Pancreas (tissue), 10 donors: ENCODE results near the gene OBSL1. TPM values are rescaled to one million over a fixed set of nuclear protein-coding genes. Genes with fewer than 3 reads are reported as not detected.
A peak's percentile ranks its signal among the peaks of the same experiment; 100 is the strongest.

Experiments used
- ATAC-seq, 4 donors: fragments of 200-7000 bp; cut with Tn5 transposase; one replicate each; pipeline versions ENCODE4 v1.8.0 to v1.9.1; 2020; ENCODE audit warnings: mild to moderate bottlenecking in 4 of 4, moderate library complexity in 4 of 4
- DNase-seq, 6 donors: peaks; one replicate each; pipeline ENCODE4 v3.0.0-alpha.2; 2020
- FAIRE-seq: peaks from 2 replicates; lab custom pipeline; 2012; peaks lifted over from hg19 to GRCh38; lab: Jason Lieb, UNC
- H3K27ac ChIP-seq, 4 donors: fragments of 200-600 bp; sonication (generic); 1 replicate in 3 of 4; 2 replicates in 1 of 4; pipeline versions ENCODE4 v1.5.0 to v1.8.0; 2020
- H3K27me3 ChIP-seq, 4 donors: fragments of 200-600 bp; one replicate each; pipeline ENCODE4 v1.8.0; 2021
- H3K36me3 ChIP-seq, 3 donors: fragments of 200-600 bp; sonication (generic) in 1 of 3; one replicate each; pipeline versions ENCODE4 v1.5.0 to v1.8.0; 2020 to 2021
- H3K4me1 ChIP-seq, 3 donors: fragments of 200-600 bp; one replicate each; pipeline ENCODE4 v1.8.0; 2021
- H3K4me3 ChIP-seq, 4 donors: fragments of 200-600 bp; sonication (generic) in 2 of 4; one replicate each; pipeline versions ENCODE4 v1.5.0 to v1.8.0; 2020 to 2021
- H3K9me3 ChIP-seq, 4 donors: fragments of 200-600 bp; one replicate each; pipeline ENCODE4 v1.8.0; 2021
- WGBS, 2 donors: extraction: QIAGEN DNeasy Blood & Tissue Kit; methylation state at CpG; one replicate each; pipeline ENCODE4 v1.1.7; 2013; 5-methylcytosine and 5-hydroxymethylcytosine counted together
- intact Hi-C, 3 donors: fragments of 100-400 bp; cut with DNase I; formaldehyde crosslinking; loops; one replicate each; pipeline versions ENCODE4 v1.11.1 to v1.14.2; 2022
- polyA plus RNA-seq, 2 donors: library from polyadenylated mRNA; stranded (reverse); fragments of 200-250 nt; gene quantifications; one replicate each; pipeline ENCODE4 v1.2.3, GENCODE V29; 2013
- total RNA-seq, 6 donors: library from RNA; stranded (reverse); fragmentation: NEBNext Ultra II Directional in 4 of 6; extraction: Animal tissue kit (Norgen Biotek cat#: 25700) in 4 of 6; gene quantifications; one replicate each; pipeline versions ENCODE4 v1.2.1 to v1.2.4, GENCODE V29; 2021 to 2023
- TF ChIP-seq, protein P1 (sequence below), 4 donors: fragments of 200-600 bp; sonication (generic) in 3 of 4; IDR thresholded peaks; one replicate each; pipeline versions ENCODE4 v1.5.0 to v1.8.0; 2021; ENCODE audit warnings: antibody characterized with exemption in 4 of 4
- donor health status: healthy with polysubstance abuse.
- donor health status: DM: no; HTN: no; CAD: no; lungs with moderate emphysema.
- donor health status: DM: no; HTN: no; CAD: no.
- donor health status: control.
- donor health status: control.
- donor health status: Bipolar disorder and iron deficiency.
- donor health status: DM: yes; HTN: yes; CAD: no.
- donor health status: DM: no; HTN: no; CAD: no.
- donor health status: DM: no; HTN: no; CAD: no.
- donor health status: DM: yes; HTN: yes; CAD: no.

OBSL1 gene
- total and polyA plus RNA-seq, 8 donors = 54.7 to 332 (median 74.0) TPM

DNA sequence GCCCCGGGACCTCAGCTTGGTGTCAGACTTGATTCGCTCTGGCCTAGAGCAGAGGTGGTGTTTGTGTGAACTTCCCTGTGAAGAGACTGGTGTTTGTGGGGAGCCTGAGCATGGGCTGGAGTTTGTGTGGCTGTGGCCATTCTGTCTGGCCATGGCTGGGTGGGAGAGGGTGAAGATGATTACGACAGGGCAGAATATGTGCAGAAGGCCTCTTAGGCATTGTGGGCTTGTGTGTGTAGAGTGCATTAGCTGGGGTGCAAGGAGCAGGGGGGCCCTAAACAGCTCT lies 10.5 kb downstream of the OBSL1 start:
- FAIRE-seq (no peak), ATAC-seq (no peak), DNase-seq (no peak)
- H3K4me3 ChIP-seq = no peak overlapping the region
- H3K27me3 ChIP-seq = no peaks in the 10 kb centered on the region
- no peaks in the 10 kb centered on the region for H3K4me1 ChIP-seq
- H3K36me3 ChIP-seq = peaks cover 0 to 13% (median 6%) of the 10 kb centered on the region in 3 donors
- no peaks in the 10 kb centered on the region for H3K9me3 ChIP-seq
- WGBS, 2 donors = 88 to 96% methylated on average over 3 of the region's 3 CpGs
- H3K27ac ChIP-seq = no peak overlapping the region
- intact Hi-C loops = no loop called here
- TF ChIP-seq, protein P1, sequence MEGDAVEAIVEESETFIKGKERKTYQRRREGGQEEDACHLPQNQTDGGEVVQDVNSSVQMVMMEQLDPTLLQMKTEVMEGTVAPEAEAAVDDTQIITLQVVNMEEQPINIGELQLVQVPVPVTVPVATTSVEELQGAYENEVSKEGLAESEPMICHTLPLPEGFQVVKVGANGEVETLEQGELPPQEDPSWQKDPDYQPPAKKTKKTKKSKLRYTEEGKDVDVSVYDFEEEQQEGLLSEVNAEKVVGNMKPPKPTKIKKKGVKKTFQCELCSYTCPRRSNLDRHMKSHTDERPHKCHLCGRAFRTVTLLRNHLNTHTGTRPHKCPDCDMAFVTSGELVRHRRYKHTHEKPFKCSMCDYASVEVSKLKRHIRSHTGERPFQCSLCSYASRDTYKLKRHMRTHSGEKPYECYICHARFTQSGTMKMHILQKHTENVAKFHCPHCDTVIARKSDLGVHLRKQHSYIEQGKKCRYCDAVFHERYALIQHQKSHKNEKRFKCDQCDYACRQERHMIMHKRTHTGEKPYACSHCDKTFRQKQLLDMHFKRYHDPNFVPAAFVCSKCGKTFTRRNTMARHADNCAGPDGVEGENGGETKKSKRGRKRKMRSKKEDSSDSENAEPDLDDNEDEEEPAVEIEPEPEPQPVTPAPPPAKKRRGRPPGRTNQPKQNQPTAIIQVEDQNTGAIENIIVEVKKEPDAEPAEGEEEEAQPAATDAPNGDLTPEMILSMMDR (IDR thresholded peaks at IDR 0.05) = no peak

- Histone ChIP-seq H3K36me3 (peaks cover 0 to 7% (median 6%) of the 10 kb centered on the region in 3 donors), H3K27ac (no peak overlapping the region), H3K4me3 (no peak overlapping the region), H3K27me3 (no peaks in the 10 kb centered on the region), H3K9me3 (no peaks in the 10 kb centered on the region), H3K4me1 (no peaks in the 10 kb centered on the region)
- DNase-seq (peak in 2 of 6 donors; percentile 15 to 68), ATAC-seq (peak; percentile 9 to 64 (median 30)), FAIRE-seq (no peak)
- TF ChIP-seq, protein P1 (IDR thresholded peaks at IDR 0.05) = peak; percentile 55 to 79 (median 70)
- 35 to 41% methylated on average over 8 of the region's 8 CpGs for WGBS, 2 donors
- intact Hi-C loops = no loop called here
Measured at GRCh38 chr2:219560037-219560892, 11.1 kb downstream of the OBSL1 start.

GRCh38 chr2:219559156-219559915 lies 12.0 kb downstream of the OBSL1 start:
- TF ChIP-seq, protein P1 (IDR thresholded peaks at IDR 0.05) = no peak
- ATAC-seq = no peak
- H3K4me3 ChIP-seq = no peak overlapping the region
- H3K27me3 ChIP-seq = no peaks in the 10 kb centered on the region
- peaks cover 0 to 5% (median 2%) of the 10 kb centered on the region in 3 donors for H3K36me3 ChIP-seq
- H3K27ac ChIP-seq = no peak overlapping the region
- H3K4me1 ChIP-seq = no peaks in the 10 kb centered on the region
- no peaks in the 10 kb centered on the region for H3K9me3 ChIP-seq
- peak in 2 of 6 donors; percentile 12 to 36 for DNase-seq
- no peak for FAIRE-seq
- intact Hi-C loops = no loop called here
- WGBS, 2 donors = 83 to 85% methylated on average over 19 to 20 of the region's 20 CpGs

DNA sequence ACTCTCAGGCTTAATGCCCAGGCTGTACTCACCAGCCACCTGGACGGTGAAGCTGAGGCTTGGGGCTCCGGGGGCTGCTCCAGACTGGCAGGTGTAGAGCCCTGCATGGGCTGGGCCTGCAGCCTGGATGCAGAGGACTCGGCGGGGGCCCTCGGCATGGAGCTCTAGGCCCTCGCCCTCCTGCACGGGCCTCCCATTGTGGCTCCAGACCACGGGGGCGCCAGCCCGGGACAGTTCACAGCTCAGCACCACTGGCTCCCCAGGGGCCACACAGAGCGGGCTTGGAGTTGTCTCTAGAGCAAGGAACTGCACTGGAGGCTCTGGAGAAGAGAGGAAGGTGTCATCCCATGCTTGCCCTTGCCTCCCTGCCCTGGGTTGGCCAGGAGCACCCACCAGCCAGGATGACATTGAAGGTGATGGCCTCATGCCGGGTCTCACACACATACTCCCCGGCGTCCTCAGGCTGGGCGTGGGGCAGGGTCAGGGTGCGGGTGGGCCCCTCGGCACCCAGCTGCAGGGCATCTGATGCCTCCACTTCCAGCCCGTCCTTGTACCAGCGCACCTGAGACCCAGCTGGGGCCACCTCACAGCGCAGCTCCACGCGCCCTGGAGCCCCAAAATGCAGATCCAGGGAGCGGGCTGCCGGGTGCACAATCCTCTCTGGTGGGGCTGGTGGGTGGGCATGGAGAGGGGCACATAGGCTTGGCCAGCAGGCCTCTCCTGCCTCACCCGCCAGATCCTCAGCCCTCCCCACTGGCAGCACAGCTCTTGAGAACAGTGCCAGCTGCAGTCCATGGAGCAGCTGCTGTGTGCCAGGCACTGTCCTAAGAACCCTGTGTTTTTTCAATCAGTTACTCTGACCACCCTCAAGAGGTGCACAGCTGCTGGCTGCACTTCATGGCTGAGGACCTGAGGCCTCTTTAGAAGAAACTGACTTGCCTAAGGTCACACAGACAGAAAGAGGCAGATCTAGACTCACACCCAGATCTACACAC lies 13.3 kb downstream of the OBSL1 start:
- TF ChIP-seq, protein P1 (IDR thresholded peaks at IDR 0.05) = no peak
- H3K27ac ChIP-seq = no peak overlapping the region
- intact Hi-C loops = no loop called here
- ATAC-seq = peak; percentile 57 to 76 (median 72)
- H3K9me3 ChIP-seq = no peaks in the 10 kb centered on the region
- 87 to 89% methylated on average over 25 of the region's 25 CpGs for WGBS, 2 donors
- H3K4me1 ChIP-seq = peaks cover 0 to 2% (median 0%) of the 10 kb centered on the region in 3 donors
- no peaks in the 10 kb centered on the region for H3K27me3 ChIP-seq
- FAIRE-seq = no peak
- peak in 4 of 6 donors; percentile 54 to 79 (median 72) for DNase-seq
- peaks cover 0 to 2% (median 0%) of the 10 kb centered on the region in 3 donors for H3K36me3 ChIP-seq
- no peak overlapping the region for H3K4me3 ChIP-seq
